Prostate gland (tissue), 2 donors: ENCODE results near the gene JARID2.

ENCODE experiments used
- CTCF ChIP-seq, 4 experiments: fragments of 200-600 bp in 2 of 4; fragments of 450-650 bp in 2 of 4; sonication (generic) in 2 of 4; IDR thresholded peaks; 1 replicate in 3 of 4; 2 replicates in 1 of 4; pipeline ENCODE4 v1.5.1; 2016 to 2019; ENCODE audit warnings: antibody characterized with exemption in 4 of 4, mild to moderate bottlenecking in 2 of 4, moderate library complexity in 2 of 4
- POLR2A ChIP-seq: fragments of 450-650 bp; IDR thresholded peaks from one replicate; pipeline ENCODE4 v1.6.1; 2016; ENCODE audit warnings: antibody characterized with exemption, mild to moderate bottlenecking
- POLR2AphosphoS5 ChIP-seq: sonication (generic); formaldehyde crosslinking; IDR thresholded peaks from one replicate; pipeline ENCODE4 v1.6.1; 2017; ENCODE audit warnings: antibody characterized with exemption

- no peak for TF ChIP-seq POLR2AphosphoS5
- no peak for TF ChIP-seq POLR2A
- TF ChIP-seq CTCF (IDR thresholded peaks at IDR 0.05): no peak
These were observed 166.9 kb downstream of the JARID2 start for GRCh38 chr6:15412767-15413166.
